ENCODE measurements around the gene VGF.
"Not testable (repeated sequence)": the region's sequence is repeated elsewhere in the genome, so short reads cannot be mapped to it uniquely, and the experiment has no call there.

The VGF gene

DNA sequence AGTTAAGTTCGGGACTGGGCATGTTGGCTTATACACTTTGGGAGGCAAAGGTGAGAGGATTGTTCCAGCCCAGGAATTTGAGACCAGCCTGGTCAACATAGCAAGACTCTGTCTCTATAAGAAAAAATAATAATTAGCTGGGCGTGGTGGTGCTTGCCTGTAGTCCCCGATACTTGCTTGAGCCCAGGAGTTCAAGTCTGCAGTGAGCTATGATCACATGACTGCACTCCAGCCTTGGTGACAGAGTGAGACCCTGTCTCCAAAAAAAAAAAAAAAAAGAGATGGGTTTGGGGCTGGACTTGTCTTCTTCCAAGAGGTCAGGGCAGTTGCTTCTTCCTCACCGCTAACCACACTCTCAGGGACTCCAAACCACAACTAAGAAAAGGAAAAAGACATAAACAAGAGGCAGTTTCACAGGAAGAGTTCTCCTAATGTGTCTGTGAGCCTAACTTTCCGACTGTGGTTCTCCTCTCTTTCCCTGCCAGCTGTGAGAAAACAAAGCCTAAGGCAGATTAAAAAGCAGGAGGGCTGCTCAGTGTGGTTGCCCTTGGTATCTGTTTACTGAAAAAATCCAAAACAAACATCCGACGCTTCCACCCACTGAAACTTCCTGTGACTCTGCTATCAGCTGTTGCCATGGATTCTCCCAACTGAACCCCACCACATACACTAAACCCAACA is 40.9 kb downstream of the VGF start:
- DNase-seq (ENCODE audit: low read depth) = peak; percentile 47
- H3K4me3 ChIP-seq (ENCODE audit: low read depth, low read length) = no peak overlapping the region

DNA sequence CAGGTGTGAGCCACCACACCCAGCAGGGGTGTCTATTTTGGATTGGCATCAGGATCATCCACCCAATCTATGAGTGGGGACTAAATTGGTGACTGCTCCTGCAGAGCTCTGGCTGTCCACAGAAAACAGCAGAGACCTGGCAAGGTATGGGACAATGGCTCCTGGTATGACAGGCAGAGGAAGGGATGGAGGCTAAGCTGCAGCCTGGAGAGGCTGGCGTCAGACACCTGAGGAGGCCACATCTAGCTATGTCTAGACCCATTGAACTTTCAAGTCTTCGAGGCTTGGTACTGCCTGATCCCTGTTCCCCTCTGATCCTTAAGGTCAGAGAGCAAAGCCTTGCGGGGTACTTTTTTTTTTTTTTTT is 41.7 kb downstream of the VGF start:
- DNase-seq (ENCODE audit: low read depth) = no peak
- H3K4me3 ChIP-seq (ENCODE audit: low read depth, low read length) = no peak overlapping the region

- H3K4me3 ChIP-seq (ENCODE audit: low read depth, low read length) = no peak overlapping the region
- DNase-seq (ENCODE audit: low read depth) = no peak
These were observed 42.3 kb downstream of the VGF start for GRCh38 chr7:101122933-101123702.

GRCh38 chr7:101121991-101122932 is 43.1 kb downstream of the VGF start:
- peak overlapping the region; percentile 30 for H3K4me3 ChIP-seq (ENCODE audit: low read depth, low read length)
- peak; percentile 97 for DNase-seq (ENCODE audit: low read depth)

GRCh38 chr7:101121631-101121990 is 43.8 kb downstream of the VGF start:
- not testable (repeated sequence) for DNase-seq (ENCODE audit: low read depth); H3K4me3 ChIP-seq (ENCODE audit: low read depth, low read length)

DNA sequence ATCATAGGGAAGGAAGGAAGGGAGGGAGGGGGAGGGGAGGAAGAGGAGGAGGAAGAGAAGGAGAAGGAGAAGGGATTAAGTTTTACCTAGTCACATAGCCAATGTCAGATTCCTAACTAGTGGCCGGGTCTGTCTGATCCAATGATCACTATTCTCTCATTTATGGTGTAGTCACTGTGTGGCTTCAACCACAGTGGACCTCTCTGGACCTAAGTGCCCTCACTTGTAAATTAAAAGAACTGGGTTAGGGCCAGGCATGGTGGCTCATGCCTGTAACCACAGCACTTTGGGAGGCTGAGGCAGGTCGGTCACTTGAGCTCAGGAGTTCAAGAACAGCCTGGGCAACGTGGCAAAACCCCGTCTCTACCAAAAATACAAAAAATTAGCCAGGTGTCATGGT is 45.1 kb downstream of the VGF start:
- DNase-seq (ENCODE audit: low read depth) = no peak
- no peak overlapping the region for H3K4me3 ChIP-seq (ENCODE audit: low read depth, low read length)

- H3K4me3 ChIP-seq (ENCODE audit: low read depth, low read length) = no peak overlapping the region
- no peak for DNase-seq (ENCODE audit: low read depth)
These were observed 45.5 kb downstream of the VGF start for GRCh38 chr7:101119876-101120275.

- DNase-seq (ENCODE audit: low read depth) = no peak
These were observed 46.5 kb downstream of the VGF start for GRCh38 chr7:101118856-101119255.

GRCh38 chr7:101116898-101117297 is 48.5 kb downstream of the VGF start:
- H3K4me3 ChIP-seq (ENCODE audit: low read depth, low read length) = no peak overlapping the region
- no peak for DNase-seq (ENCODE audit: low read depth)

More at GRCh38 chr7:101118856-101119255, 46.5 kb downstream of the VGF start:
- no peak overlapping the region for H3K4me3 ChIP-seq (ENCODE audit: low read depth, low read length)

GRCh38 chr7:101115215-101115614 is 50.2 kb downstream of the VGF start:
- DNase-seq (ENCODE audit: low read depth) = no peak
- no peak overlapping the region for H3K4me3 ChIP-seq (ENCODE audit: low read depth, low read length)

DNA sequence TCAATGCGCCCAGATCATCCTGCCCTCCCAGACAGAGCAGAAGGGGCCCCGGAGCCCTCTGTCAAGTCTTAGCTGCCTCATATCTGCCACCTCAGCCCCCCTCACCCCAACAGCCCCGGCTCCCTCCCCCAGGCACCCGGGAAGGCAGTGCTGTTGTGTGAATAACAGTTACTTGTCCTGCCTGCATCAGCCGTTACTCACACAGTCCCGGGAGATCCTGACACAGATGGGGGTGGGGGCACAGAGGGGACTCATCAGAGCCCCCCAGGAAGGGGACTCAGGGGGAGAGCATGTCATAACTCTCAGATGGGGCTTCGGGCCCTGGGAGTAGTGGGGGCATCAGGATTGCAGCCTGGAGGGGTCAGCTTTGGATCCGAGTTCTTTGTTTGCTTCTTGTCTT is 50.9 kb downstream of the VGF start:
- DNase-seq (ENCODE audit: low read depth) = no peak
- no peak overlapping the region for H3K4me3 ChIP-seq (ENCODE audit: low read depth, low read length)

GRCh38 chr7:101113836-101114235 is 51.5 kb downstream of the VGF start:
- no peak overlapping the region for H3K4me3 ChIP-seq (ENCODE audit: low read depth, low read length)
- no peak for DNase-seq (ENCODE audit: low read depth)

DNA sequence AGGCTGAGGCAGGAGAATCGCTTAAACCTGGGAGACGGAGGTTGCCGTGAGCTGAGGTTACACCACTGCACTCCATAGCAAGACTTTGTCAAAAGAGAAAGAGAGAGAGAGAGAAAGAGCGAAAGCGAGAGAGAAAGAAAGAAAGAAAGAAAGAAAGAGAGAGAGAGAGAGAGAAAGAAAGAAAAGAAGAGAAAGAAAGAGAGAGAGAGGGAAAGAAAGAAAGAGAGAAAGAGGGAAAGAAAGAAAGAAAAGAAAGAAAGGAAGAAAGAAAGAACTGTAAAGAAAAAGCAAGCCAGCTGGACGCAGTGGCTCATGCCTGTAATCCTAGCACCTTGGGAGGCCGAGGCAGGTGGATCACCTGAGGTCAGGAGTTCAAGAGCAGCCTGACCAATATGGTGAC is 52.2 kb downstream of the VGF start:
- H3K4me3 ChIP-seq (ENCODE audit: low read depth, low read length); DNase-seq (ENCODE audit: low read depth): not testable (repeated sequence)

Data from skeletal muscle cell (primary cell).